ENCODE measurements around the gene GPRIN3.

- no peak for TF ChIP-seq IKZF3 (tag by site-specific recombination; IDR thresholded peaks at IDR 0.05)
- no peak for TF ChIP-seq ZNF133 (tag by site-specific recombination; IDR thresholded peaks at IDR 0.05)
- no peak for TF ChIP-seq ZNF768 (tag by site-specific recombination; IDR thresholded peaks at IDR 0.05)
- no peak for TF ChIP-seq YY1 (tag by site-specific recombination; IDR thresholded peaks at IDR 0.05)
- no peak for TF ChIP-seq ZNF704 (tag by site-specific recombination; IDR thresholded peaks at IDR 0.05)
- TF ChIP-seq ATF2 (tag by site-specific recombination; IDR thresholded peaks at IDR 0.05; ENCODE audit: low read depth) = no peak
- no peak for TF ChIP-seq ZNF658 (tag by site-specific recombination; IDR thresholded peaks at IDR 0.05)
Observed at GRCh38 chr4:89284020-89284424, 23.6 kb downstream of the GPRIN3 start.

All from HEK293 (cell line).